ENCODE measurements around the gene NEK7.

GRCh38 chr1:198340139-198340538 is 183.3 kb downstream of the NEK7 start:
- TF ChIP-seq EZH2 (IDR thresholded peaks at IDR 0.05; ENCODE audit: borderline replicate concordance, insufficient read depth, low read length, poor library complexity, severe bottlenecking): no peak
- no peak for TF ChIP-seq CTCF (IDR thresholded peaks at IDR 0.05; ENCODE audit: poor library complexity, severe bottlenecking)
- no peak for TF ChIP-seq RAD21 (conservative IDR thresholded peaks at IDR 0.05)
- TF ChIP-seq EP300 (conservative IDR thresholded peaks at IDR 0.05; ENCODE audit: poor library complexity, severe bottlenecking): no peak
- TF ChIP-seq MXI1 (conservative IDR thresholded peaks at IDR 0.05; ENCODE audit: poor library complexity, severe bottlenecking): no peak
- no peak for TF ChIP-seq TAF1 (IDR thresholded peaks at IDR 0.05; ENCODE audit: low read depth)
- no peak for TF ChIP-seq POLR2AphosphoS5 (IDR thresholded peaks at IDR 0.05)
- TF ChIP-seq SMC3 (conservative IDR thresholded peaks at IDR 0.05; ENCODE audit: poor library complexity): no peak
- TF ChIP-seq REST (IDR thresholded peaks at IDR 0.05; ENCODE audit: borderline replicate concordance): no peak

Data from neural cell (in vitro differentiated cells).